GM10266 (cell line): ENCODE results near the gene OGDH.

ENCODE experiments used
- DNase-seq: peaks from one replicate; pipeline ENCODE4 v3.0.0; 2012; ENCODE audit errors: extremely low spot score
- CTCF ChIP-seq: IDR thresholded peaks from 2 replicates; pipeline ENCODE4 v1.5.1; 2012; ENCODE audit warnings: mild to moderate bottlenecking, low read depth; ENCODE audit not compliant: control insufficient read depth, insufficient read depth; ENCODE audit errors: missing control alignments

The OGDH gene

GRCh38 chr7:44622342-44623151, 16.1 kb downstream of the OGDH start:
- peak; percentile 50 for DNase-seq
- no peak for TF ChIP-seq CTCF

GRCh38 chr7:44624318-44624717, 17.9 kb downstream of the OGDH start:
- TF ChIP-seq CTCF = no peak
- no peak for DNase-seq

- no peak for TF ChIP-seq CTCF
- no peak for DNase-seq
These were observed 19.4 kb downstream of the OGDH start for GRCh38 chr7:44625526-44626471.

GRCh38 chr7:44626620-44627019, 20.2 kb downstream of the OGDH start:
- DNase-seq = no peak
- no peak for TF ChIP-seq CTCF

GRCh38 chr7:44629829-44630522, 23.5 kb downstream of the OGDH start:
- TF ChIP-seq CTCF = no peak
- no peak for DNase-seq

- no peak for TF ChIP-seq CTCF
- DNase-seq = no peak
These were observed 24.5 kb downstream of the OGDH start for GRCh38 chr7:44630792-44631457.
